ENCODE data around the gene SSH2. TPM values are rescaled to one million over a fixed set of nuclear protein-coding genes. Genes with fewer than 3 reads are reported as not detected.

Gene SSH2
- total and polyA plus RNA-seq, 2 of the 13 experiments (the other 11 are each of a cell fraction or from before 2014, with no cell fraction given) = 6.0 to 6.4 TPM

DNA sequence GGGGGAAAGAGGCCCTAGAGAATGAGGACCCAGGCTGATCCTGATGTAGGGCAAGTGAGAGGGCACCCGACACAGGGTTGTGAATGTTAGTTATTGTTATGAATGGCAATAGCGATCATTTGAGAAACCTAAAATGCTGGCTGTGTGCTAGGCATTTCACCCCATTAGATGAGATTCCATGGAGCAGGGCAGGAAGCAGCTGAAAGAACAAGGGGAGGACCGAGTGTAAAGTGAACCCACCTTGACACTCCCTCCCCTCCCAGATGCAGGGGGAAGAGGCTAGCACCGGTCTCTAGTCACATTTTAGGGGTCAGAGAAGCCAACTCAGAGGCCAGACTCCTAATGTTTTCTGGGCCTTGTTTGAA lies 306.8 kb downstream of the SSH2 start:
- peak overlapping the region; percentile 40; the same call in 1 of the 2 replicates for H3K9ac ChIP-seq (ENCODE audit: insufficient read depth, low read depth, low read length)
- ATAC-seq (peak; percentile 11), FAIRE-seq (no peak), DNase-seq (ENCODE audit: low spot score) (no peak)
- in situ Hi-C loops (cut with HindIII; ENCODE audit: extremely low pct_ligation_motif_present, low pct_unique_long_range_greater_than_20kb) (loop anchor here (10.0 kb wide), 1 partner anchor 152 kb away; no protein-coding TSS in a partner anchor), intact Hi-C loops (cut with micrococcal nuclease; ENCODE audit: unreplicated experiment) (loop anchor here (5.0 kb wide), 1 partner anchor 139 kb away; no protein-coding TSS in a partner anchor)
- CTCF ChIA-PET (ENCODE audit: low intra/inter-chr PET ratio, low total read pairs) = no interaction called here
- peaks cover 38% of the 10 kb centered on the region for H3K4me1 ChIP-seq (ENCODE audit: insufficient read depth, low read length)
- no peaks in the 10 kb centered on the region for H4K20me1 ChIP-seq (ENCODE audit: insufficient read depth, low read length)
- H3K36me3 ChIP-seq (replicated peaks in 1 of 2; ENCODE audit: control insufficient read depth in 1 of 2, insufficient read depth in 2 of 2, low read length in 2 of 2) = no peaks in the 10 kb centered on the region
- peak overlapping the region; percentile 99 for H3K4me2 ChIP-seq (ENCODE audit: low read depth, low read length)
- H3K27me3 ChIP-seq (ENCODE audit: control insufficient read depth in 1 of 2, insufficient read depth in 2 of 2, low read length in 2 of 2) = peaks cover 4 to 37% of the 10 kb centered on the region in 2 experiments; a peak in 4 of 5 replicates
- POLR2A ChIA-PET = no interaction called here
- TF ChIP-seq ZFX (CRISPR knock-in tag; IDR thresholded peaks at IDR 0.05; ENCODE audit: low read depth) (0 out of 2 replicates have a peak, but pooled peaks have one; percentile 21), ZNF264 (CRISPR knock-in tag; IDR thresholded peaks at IDR 0.05) (no peak)
- H3K4me3 ChIP-seq (replicated peaks in 1 of 3; ENCODE audit: insufficient read depth in 1 of 3, low read depth in 2 of 3, low read length in 3 of 3) = peak overlapping the region; percentile 70 to 77 (median 75)
- H3K9me3 ChIP-seq (ENCODE audit: low read length) = no peaks in the 10 kb centered on the region
- BruUV-seq (replicated peaks) = no TSS peak
- WGBS (ENCODE audit: low lambda C conversion rate) = 22% methylated on average over 4 of the region's 4 CpGs
- H3K79me2 ChIP-seq (ENCODE audit: insufficient read depth, low read length) = no peaks in the 10 kb centered on the region
- H2AFZ ChIP-seq (ENCODE audit: low read length) = no peak overlapping the region
- no peak overlapping the region for H3K27ac ChIP-seq (ENCODE audit: extremely low read length, insufficient read depth, low read length)

DNA sequence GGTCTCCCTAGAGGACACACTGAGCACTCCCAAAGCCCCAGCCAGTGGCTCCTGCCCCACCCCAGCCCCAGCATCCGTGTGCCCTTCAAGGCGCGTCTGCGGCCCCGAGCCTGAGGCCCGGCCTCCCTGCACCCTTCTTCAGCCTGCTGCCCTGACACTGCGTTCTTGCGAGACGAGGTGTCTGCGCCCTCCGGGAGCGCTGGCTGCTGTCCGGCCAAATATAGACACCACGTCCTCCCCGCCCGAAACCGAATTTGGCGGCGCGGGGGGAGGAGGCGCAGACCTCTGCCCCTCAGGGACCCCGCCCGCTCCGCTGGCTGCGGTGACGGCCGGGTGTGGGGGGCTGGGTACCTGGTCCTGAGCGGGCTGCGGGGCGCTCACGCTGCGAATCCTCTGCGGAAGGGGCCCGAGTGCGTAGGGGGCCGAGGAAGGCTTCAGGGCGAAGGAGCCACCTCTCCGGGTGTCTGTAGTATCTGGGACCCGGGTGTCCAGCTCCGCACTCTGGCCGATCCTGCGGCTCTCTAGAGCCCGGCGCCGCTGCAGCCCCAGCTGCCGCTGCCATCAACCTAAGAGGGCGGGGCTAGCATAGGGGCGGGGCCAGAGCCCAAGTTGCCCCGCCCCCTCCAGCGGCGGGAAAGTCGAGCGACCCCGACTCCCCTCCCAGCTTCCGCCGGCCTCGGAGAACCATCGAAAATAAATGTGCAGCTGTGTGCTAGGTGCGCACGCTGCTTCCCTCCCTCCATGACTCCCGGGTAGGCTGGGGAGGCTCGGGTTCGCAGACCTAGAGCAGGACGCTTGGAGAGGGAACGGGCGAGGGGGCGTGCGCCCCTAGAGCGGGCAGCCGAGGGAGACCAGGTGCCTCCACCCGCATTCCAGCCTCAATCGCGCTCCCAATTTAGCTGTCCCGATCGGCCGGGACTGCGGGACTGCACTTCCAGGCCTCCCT lies 307.4 kb downstream of the SSH2 start, which contains the start of gene CORO6:
TSS of gene CORO6 (minus strand) at position 576 of the 946 bp plus-strand sequence. CDS start 1,491 bp downstream, outside the sequence.
- ChIA-PET POLR2A (no interaction called here), CTCF (ENCODE audit: low intra/inter-chr PET ratio, low total read pairs) (no interaction called here)
- Histone ChIP-seq H3K4me3 (replicated peaks in 1 of 3; ENCODE audit: insufficient read depth in 1 of 3, low read depth in 2 of 3, low read length in 3 of 3) (peak within 1 kb of the TSS; percentile 70 to 77 (median 75)), H3K79me2 (ENCODE audit: insufficient read depth, low read length) (no peaks in the 10 kb centered on the region), H3K9me3 (ENCODE audit: low read length) (no peaks in the 10 kb centered on the region), H3K4me2 (ENCODE audit: low read depth, low read length) (peak within 1 kb of the TSS; percentile 99), H2AFZ (ENCODE audit: low read length) (no peak within 1 kb of the TSS), H4K20me1 (ENCODE audit: insufficient read depth, low read length) (no peaks in the 10 kb centered on the region), H3K27me3 (ENCODE audit: control insufficient read depth in 1 of 2, insufficient read depth in 2 of 2, low read length in 2 of 2) (peaks cover 4 to 41% of the 10 kb centered on the region in 2 experiments; a peak in 4 of 5 replicates), H3K36me3 (replicated peaks in 1 of 2; ENCODE audit: control insufficient read depth in 1 of 2, insufficient read depth in 2 of 2, low read length in 2 of 2) (no peaks in the 10 kb centered on the region), H3K9ac (ENCODE audit: insufficient read depth, low read depth, low read length) (peak within 1 kb of the TSS; percentile 40), H3K27ac (ENCODE audit: extremely low read length, insufficient read depth, low read length) (no peak within 1 kb of the TSS), H3K4me1 (ENCODE audit: insufficient read depth, low read length) (peaks cover 45% of the 10 kb centered on the region)
- BruUV-seq (replicated peaks) = no TSS peak
- in situ Hi-C loops (cut with HindIII; ENCODE audit: extremely low pct_ligation_motif_present, low pct_unique_long_range_greater_than_20kb) (loop anchor here (10.0 kb wide), 1 partner anchor 152 kb away; no protein-coding TSS in a partner anchor), intact Hi-C loops (cut with micrococcal nuclease; ENCODE audit: unreplicated experiment) (loop anchor here (5.0 kb wide), 1 partner anchor 140 kb away; no protein-coding TSS in a partner anchor)
- 10% methylated on average over 8 of the region's 77 CpGs for WGBS (ENCODE audit: low lambda C conversion rate)
- ATAC-seq = peak; percentile 58
- DNase-seq (ENCODE audit: low spot score) = no peak
- FAIRE-seq = no peak
- no peak for TF ChIP-seq ZNF792 (CRISPR knock-in tag; IDR thresholded peaks at IDR 0.05)
- TF ChIP-seq, protein P1, sequence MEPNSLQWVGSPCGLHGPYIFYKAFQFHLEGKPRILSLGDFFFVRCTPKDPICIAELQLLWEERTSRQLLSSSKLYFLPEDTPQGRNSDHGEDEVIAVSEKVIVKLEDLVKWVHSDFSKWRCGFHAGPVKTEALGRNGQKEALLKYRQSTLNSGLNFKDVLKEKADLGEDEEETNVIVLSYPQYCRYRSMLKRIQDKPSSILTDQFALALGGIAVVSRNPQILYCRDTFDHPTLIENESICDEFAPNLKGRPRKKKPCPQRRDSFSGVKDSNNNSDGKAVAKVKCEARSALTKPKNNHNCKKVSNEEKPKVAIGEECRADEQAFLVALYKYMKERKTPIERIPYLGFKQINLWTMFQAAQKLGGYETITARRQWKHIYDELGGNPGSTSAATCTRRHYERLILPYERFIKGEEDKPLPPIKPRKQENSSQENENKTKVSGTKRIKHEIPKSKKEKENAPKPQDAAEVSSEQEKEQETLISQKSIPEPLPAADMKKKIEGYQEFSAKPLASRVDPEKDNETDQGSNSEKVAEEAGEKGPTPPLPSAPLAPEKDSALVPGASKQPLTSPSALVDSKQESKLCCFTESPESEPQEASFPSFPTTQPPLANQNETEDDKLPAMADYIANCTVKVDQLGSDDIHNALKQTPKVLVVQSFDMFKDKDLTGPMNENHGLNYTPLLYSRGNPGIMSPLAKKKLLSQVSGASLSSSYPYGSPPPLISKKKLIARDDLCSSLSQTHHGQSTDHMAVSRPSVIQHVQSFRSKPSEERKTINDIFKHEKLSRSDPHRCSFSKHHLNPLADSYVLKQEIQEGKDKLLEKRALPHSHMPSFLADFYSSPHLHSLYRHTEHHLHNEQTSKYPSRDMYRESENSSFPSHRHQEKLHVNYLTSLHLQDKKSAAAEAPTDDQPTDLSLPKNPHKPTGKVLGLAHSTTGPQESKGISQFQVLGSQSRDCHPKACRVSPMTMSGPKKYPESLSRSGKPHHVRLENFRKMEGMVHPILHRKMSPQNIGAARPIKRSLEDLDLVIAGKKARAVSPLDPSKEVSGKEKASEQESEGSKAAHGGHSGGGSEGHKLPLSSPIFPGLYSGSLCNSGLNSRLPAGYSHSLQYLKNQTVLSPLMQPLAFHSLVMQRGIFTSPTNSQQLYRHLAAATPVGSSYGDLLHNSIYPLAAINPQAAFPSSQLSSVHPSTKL (CRISPR knock-in tag; IDR thresholded peaks at IDR 0.05) = no peak
- no peak for TF ChIP-seq GTF2F1 (IDR thresholded peaks at IDR 0.05; ENCODE audit: low read length)
- TF ChIP-seq, protein P2, sequence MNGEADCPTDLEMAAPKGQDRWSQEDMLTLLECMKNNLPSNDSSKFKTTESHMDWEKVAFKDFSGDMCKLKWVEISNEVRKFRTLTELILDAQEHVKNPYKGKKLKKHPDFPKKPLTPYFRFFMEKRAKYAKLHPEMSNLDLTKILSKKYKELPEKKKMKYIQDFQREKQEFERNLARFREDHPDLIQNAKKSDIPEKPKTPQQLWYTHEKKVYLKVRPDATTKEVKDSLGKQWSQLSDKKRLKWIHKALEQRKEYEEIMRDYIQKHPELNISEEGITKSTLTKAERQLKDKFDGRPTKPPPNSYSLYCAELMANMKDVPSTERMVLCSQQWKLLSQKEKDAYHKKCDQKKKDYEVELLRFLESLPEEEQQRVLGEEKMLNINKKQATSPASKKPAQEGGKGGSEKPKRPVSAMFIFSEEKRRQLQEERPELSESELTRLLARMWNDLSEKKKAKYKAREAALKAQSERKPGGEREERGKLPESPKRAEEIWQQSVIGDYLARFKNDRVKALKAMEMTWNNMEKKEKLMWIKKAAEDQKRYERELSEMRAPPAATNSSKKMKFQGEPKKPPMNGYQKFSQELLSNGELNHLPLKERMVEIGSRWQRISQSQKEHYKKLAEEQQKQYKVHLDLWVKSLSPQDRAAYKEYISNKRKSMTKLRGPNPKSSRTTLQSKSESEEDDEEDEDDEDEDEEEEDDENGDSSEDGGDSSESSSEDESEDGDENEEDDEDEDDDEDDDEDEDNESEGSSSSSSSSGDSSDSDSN (CRISPR knock-in tag; IDR thresholded peaks at IDR 0.05) = peak; percentile 61
- TF ChIP-seq, protein P3, sequence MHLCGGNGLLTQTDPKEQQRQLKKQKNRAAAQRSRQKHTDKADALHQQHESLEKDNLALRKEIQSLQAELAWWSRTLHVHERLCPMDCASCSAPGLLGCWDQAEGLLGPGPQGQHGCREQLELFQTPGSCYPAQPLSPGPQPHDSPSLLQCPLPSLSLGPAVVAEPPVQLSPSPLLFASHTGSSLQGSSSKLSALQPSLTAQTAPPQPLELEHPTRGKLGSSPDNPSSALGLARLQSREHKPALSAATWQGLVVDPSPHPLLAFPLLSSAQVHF (CRISPR knock-in tag; IDR thresholded peaks at IDR 0.05) = no peak
- TF ChIP-seq PLRG1 (conservative IDR thresholded peaks at IDR 0.05) = no peak
- no peak for TF ChIP-seq NFYC (CRISPR knock-in tag; IDR thresholded peaks at IDR 0.05)
- TF ChIP-seq POLR2AphosphoS5 (IDR thresholded peaks at IDR 0.05; ENCODE audit: low read depth, low read length) = no peak

All from HepG2 (cell line).